ENCODE measurements around the gene FOXS1.

The FOXS1 gene

GRCh38 chr20:31801508-31801907, 43.9 kb downstream of the FOXS1 start:
- DNase-seq (ENCODE audit: low read depth in 3 of 3, low spot score in 1 of 3) = no peak

GRCh38 chr20:31797364-31797763, 48.0 kb downstream of the FOXS1 start:
- no peak for DNase-seq (ENCODE audit: low read depth in 3 of 3, low spot score in 1 of 3)

Data from stimulated activated CD4-positive, alpha-beta T cell treated with anti-CD3 and anti-CD28 coated beads, TNF-alpha, amount 100 ng/mL, for 1 hour (primary cell).